ENCODE measurements around the gene CARD10. TPM values are rescaled to one million over a fixed set of nuclear protein-coding genes. Genes with fewer than 3 reads are reported as not detected.

The CARD10 gene
- total and polyA plus RNA-seq, 2 of the 13 experiments (the other 11 are each of a cell fraction or from before 2014, with no cell fraction given) = 35.2 to 55.8 TPM

DNA sequence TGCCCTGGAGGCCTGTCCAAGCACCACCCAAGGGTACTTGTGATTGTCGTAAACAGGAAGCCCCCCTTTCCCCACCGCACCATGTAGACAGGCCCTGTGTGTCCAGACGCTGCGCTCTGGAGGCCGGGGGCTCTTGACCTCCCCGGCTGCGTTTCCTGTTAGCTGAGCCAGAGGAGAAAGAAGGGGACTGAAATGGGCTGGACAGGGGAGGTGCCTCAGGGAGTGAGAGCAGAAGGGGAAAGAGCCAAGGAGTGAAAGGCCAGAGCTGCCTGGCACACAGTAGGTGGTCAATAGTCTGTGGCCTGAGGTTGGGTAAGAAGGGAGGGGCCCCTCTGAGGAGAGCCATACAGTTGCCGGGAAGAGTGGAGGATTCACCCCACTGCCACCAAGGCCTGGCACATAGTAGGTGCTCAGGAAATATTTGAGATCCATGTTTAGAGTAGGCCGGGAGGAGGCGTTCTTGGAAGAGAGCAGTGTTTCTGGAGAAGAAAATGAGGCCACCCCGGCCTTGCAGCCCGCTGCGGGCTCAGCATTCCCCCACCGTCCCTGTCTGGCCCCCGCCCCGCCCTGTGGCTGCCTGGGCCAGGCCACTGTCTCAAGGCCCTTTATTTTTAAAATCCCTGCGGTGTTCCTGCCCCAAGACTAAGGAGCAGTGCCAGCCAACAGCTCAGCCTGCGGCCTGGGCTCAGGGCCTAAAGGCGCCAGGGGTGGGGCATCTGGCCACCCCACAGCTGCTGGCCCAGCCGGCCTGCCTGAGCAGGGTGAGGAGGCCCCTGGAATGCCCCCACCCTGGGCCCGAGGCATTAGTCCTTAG, 27.4 kb upstream of the CARD10 start (continued):
- TF ChIP-seq NFIC (IDR thresholded peaks at IDR 0.05; ENCODE audit: low read length) (0 out of 2 replicates have a peak, but pooled peaks have one; percentile 10), CENPT (CRISPR knock-in tag; IDR thresholded peaks at IDR 0.05; ENCODE audit: low read depth) (no peak), TCF7L2 (IDR thresholded peaks at IDR 0.05; ENCODE audit: low read depth, low read length) (no peak), STAT5B (CRISPR knock-in tag; IDR thresholded peaks at IDR 0.05) (no peak), SKIL (CRISPR knock-in tag; IDR thresholded peaks at IDR 0.05; ENCODE audit: borderline replicate concordance) (peak; percentile 74; the same call in 1 of the 2 replicates), ZNF574 (CRISPR knock-in tag; IDR thresholded peaks at IDR 0.05) (no peak), SIX1 (CRISPR knock-in tag; IDR thresholded peaks at IDR 0.05; ENCODE audit: borderline replicate concordance) (no peak), ZNF749 (CRISPR knock-in tag; IDR thresholded peaks at IDR 0.05; ENCODE audit: borderline replicate concordance) (no peak), ZNF432 (CRISPR knock-in tag; IDR thresholded peaks at IDR 0.05; ENCODE audit: borderline replicate concordance) (no peak), YY1 (IDR thresholded peaks at IDR 0.05; ENCODE audit: insufficient read depth, insufficient replicate concordance, low read depth, low read length) (no peak), HOXD1 (CRISPR knock-in tag; IDR thresholded peaks at IDR 0.05) (no peak), ZNF761 (CRISPR knock-in tag; conservative IDR thresholded peaks at IDR 0.05) (no peak), RORA (CRISPR knock-in tag; IDR thresholded peaks at IDR 0.05) (no peak), PAF1 (CRISPR knock-in tag; IDR thresholded peaks at IDR 0.05) (no peak), GABPB1 (CRISPR knock-in tag; IDR thresholded peaks at IDR 0.05) (peak; percentile 43), ZNF260 (CRISPR knock-in tag; IDR thresholded peaks at IDR 0.05; ENCODE audit: borderline replicate concordance, low read depth) (no peak), ZNF7 (CRISPR knock-in tag; IDR thresholded peaks at IDR 0.05) (no peak), TIGD3 (CRISPR knock-in tag; IDR thresholded peaks at IDR 0.05; ENCODE audit: borderline replicate concordance) (no peak)
- TF ChIP-seq, protein P1, sequence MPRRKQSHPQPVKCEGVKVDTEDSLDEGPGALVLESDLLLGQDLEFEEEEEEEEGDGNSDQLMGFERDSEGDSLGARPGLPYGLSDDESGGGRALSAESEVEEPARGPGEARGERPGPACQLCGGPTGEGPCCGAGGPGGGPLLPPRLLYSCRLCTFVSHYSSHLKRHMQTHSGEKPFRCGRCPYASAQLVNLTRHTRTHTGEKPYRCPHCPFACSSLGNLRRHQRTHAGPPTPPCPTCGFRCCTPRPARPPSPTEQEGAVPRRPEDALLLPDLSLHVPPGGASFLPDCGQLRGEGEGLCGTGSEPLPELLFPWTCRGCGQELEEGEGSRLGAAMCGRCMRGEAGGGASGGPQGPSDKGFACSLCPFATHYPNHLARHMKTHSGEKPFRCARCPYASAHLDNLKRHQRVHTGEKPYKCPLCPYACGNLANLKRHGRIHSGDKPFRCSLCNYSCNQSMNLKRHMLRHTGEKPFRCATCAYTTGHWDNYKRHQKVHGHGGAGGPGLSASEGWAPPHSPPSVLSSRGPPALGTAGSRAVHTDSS (CRISPR knock-in tag; conservative IDR thresholded peaks at IDR 0.05) = no peak
- TF ChIP-seq, protein P2, sequence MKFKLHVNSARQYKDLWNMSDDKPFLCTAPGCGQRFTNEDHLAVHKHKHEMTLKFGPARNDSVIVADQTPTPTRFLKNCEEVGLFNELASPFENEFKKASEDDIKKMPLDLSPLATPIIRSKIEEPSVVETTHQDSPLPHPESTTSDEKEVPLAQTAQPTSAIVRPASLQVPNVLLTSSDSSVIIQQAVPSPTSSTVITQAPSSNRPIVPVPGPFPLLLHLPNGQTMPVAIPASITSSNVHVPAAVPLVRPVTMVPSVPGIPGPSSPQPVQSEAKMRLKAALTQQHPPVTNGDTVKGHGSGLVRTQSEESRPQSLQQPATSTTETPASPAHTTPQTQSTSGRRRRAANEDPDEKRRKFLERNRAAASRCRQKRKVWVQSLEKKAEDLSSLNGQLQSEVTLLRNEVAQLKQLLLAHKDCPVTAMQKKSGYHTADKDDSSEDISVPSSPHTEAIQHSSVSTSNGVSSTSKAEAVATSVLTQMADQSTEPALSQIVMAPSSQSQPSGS (CRISPR knock-in tag; IDR thresholded peaks at IDR 0.05) = no peak

Measured in HepG2 (cell line).